Right atrium auricular region (tissue), 2 donors: ENCODE data around the gene TEC. TPM values are rescaled to one million over a fixed set of nuclear protein-coding genes. Genes with fewer than 3 reads are reported as not detected.

Source experiments
- DNase-seq: peaks from one replicate; pipeline ENCODE4 v3.0.0-alpha.2; 2019; ENCODE audit warnings: low spot score
- H3K27ac ChIP-seq, 2 donors: fragments of 200-600 bp; sonication (generic); 1 replicate in 1 of 2; 2 replicates in 1 of 2; pipeline ENCODE4 v1.5.1; 2016 to 2019
- H3K27me3 ChIP-seq, 2 donors: fragments of 200-600 bp; sonication (generic); one replicate each; pipeline versions ENCODE4 v1.5.1 to v1.6.0; 2017 to 2019
- H3K36me3 ChIP-seq: fragments of 200-600 bp; sonication (generic); one replicate; pipeline ENCODE4 v1.5.1; 2016
- H3K4me1 ChIP-seq, 2 donors: fragments of 200-600 bp; sonication (generic); one replicate each; pipeline versions ENCODE4 v1.5.1 to v1.6.0; 2017 to 2019
- H3K4me3 ChIP-seq, 2 donors: fragments of 200-600 bp; sonication (generic); 1 replicate in 1 of 2; 2 replicates in 1 of 2; pipeline ENCODE4 v1.5.1; 2017 to 2019; ENCODE audit warnings: mild to moderate bottlenecking in 1 of 2, moderate library complexity in 1 of 2
- H3K9me3 ChIP-seq, 2 donors: fragments of 200-600 bp; sonication (generic); one replicate each; pipeline ENCODE4 v1.5.1; 2019
- CTCF ChIP-seq, 2 donors: fragments of 200-600 bp; sonication (generic); IDR thresholded peaks; one replicate each; pipeline ENCODE4 v1.5.1; 2019; ENCODE audit warnings: antibody characterized with exemption in 2 of 2
- total RNA-seq, 2 donors: library from RNA; depleted of rRNA; stranded (reverse); fragments of >200 nt; gene quantifications; one replicate each; pipeline ENCODE4 v1.1.0, GENCODE V29; 2016

The TEC gene
- total RNA-seq, 2 donors from 2014 or later: 1.1 to 1.3 TPM

- Histone ChIP-seq H3K4me3 (no peak overlapping the region), H3K27ac (no peak overlapping the region)
- DNase-seq: no peak
These were observed 2.9 kb downstream of the TEC start for GRCh38 chr4:48266781-48267180.

GRCh38 chr4:48262926-48263325 lies 6.7 kb downstream of the TEC start:
- no peak for TF ChIP-seq CTCF (IDR thresholded peaks at IDR 0.05)
- H3K27ac ChIP-seq: no peak overlapping the region
- DNase-seq: no peak

More at GRCh38 chr4:48266781-48267180, 2.9 kb downstream of the TEC start:
- no peaks in the 10 kb centered on the region for H3K27me3 ChIP-seq
- H3K36me3 ChIP-seq: no peaks in the 10 kb centered on the region
- H3K9me3 ChIP-seq: no peaks in the 10 kb centered on the region
- peaks cover 0 to 13% of the 10 kb centered on the region in 2 donors for H3K4me1 ChIP-seq
- TF ChIP-seq CTCF (IDR thresholded peaks at IDR 0.05): no peak

GRCh38 chr4:48262484-48262883 lies 7.2 kb downstream of the TEC start:
- Histone ChIP-seq H3K9me3 (no peaks in the 10 kb centered on the region), H3K27me3 (no peaks in the 10 kb centered on the region), H3K4me1 (no peaks in the 10 kb centered on the region), H3K36me3 (no peaks in the 10 kb centered on the region), H3K4me3 (no peak overlapping the region), H3K27ac (no peak overlapping the region)
- DNase-seq: no peak
- no peak for TF ChIP-seq CTCF (IDR thresholded peaks at IDR 0.05)

More at GRCh38 chr4:48262926-48263325, 6.7 kb downstream of the TEC start:
- Histone ChIP-seq H3K9me3 (no peaks in the 10 kb centered on the region), H3K4me3 (no peak overlapping the region), H3K4me1 (no peaks in the 10 kb centered on the region), H3K36me3 (no peaks in the 10 kb centered on the region), H3K27me3 (no peaks in the 10 kb centered on the region)

GRCh38 chr4:48261281-48261680 lies 8.4 kb downstream of the TEC start:
- no peak for DNase-seq
- Histone ChIP-seq H3K36me3 (no peaks in the 10 kb centered on the region), H3K27ac (no peak overlapping the region), H3K27me3 (no peaks in the 10 kb centered on the region), H3K9me3 (no peaks in the 10 kb centered on the region), H3K4me3 (no peak overlapping the region), H3K4me1 (no peaks in the 10 kb centered on the region)
- no peak for TF ChIP-seq CTCF (IDR thresholded peaks at IDR 0.05)

- TF ChIP-seq CTCF (IDR thresholded peaks at IDR 0.05): no peak
- Histone ChIP-seq H3K4me3 (no peak overlapping the region), H3K36me3 (no peaks in the 10 kb centered on the region), H3K9me3 (no peaks in the 10 kb centered on the region), H3K27ac (no peak overlapping the region), H3K27me3 (no peaks in the 10 kb centered on the region), H3K4me1 (peaks cover 0 to 5% of the 10 kb centered on the region in 2 donors)
- DNase-seq: no peak
These were observed 9.9 kb downstream of the TEC start for GRCh38 chr4:48259748-48260147.

- H3K4me1 ChIP-seq: peaks cover 0 to 10% of the 10 kb centered on the region in 2 donors
- no peaks in the 10 kb centered on the region for H3K36me3 ChIP-seq
- no peaks in the 10 kb centered on the region for H3K9me3 ChIP-seq
- H3K4me3 ChIP-seq: no peak overlapping the region
- DNase-seq: no peak
- H3K27me3 ChIP-seq: no peaks in the 10 kb centered on the region
- H3K27ac ChIP-seq: no peak overlapping the region
- no peak for TF ChIP-seq CTCF (IDR thresholded peaks at IDR 0.05)
These were observed 10.7 kb downstream of the TEC start for GRCh38 chr4:48258845-48259397.
